OCI-LY3 (cell line): Measurements from ENCODE around the gene EMC9.

Experiments used
- H2AFZ ChIP-seq: fragments of 200-600, 300-600 bp; shearing (Covaris generic); 2 replicates; pipeline ENCODE4 v1.6.0; 2014; ENCODE audit warnings: antibody characterized with exemption, low read depth, low read length
- H3K27ac ChIP-seq: fragments of 200-600, 300-600 bp; sonication (generic); 2 replicates; pipeline ENCODE4 v1.5.1; 2014; ENCODE audit warnings: mild to moderate bottlenecking, low read length, moderate library complexity, mixed read lengths
- H3K27me3 ChIP-seq: fragments of 200-600, 300-600 bp; sonication (generic); 2 replicates; pipeline ENCODE4 v1.6.1; 2014; ENCODE audit warnings: low read depth, low read length, mixed read lengths
- H3K36me3 ChIP-seq: fragments of 200-600, 300-600 bp; sonication (generic); replicated peaks from 2 replicates; pipeline ENCODE3; 2014; ENCODE audit warnings: low read depth, low read length, mixed read lengths
- H3K4me1 ChIP-seq: fragments of 300-600, 200-600 bp; sonication (generic); 2 replicates; pipeline ENCODE4 v1.6.1; 2014; ENCODE audit warnings: low read length, mixed read lengths
- H3K4me2 ChIP-seq: fragments of 200-600, 300-600 bp; sonication (generic); 2 replicates; pipeline ENCODE4 v1.6.1; 2014; ENCODE audit warnings: low read length, mixed read lengths
- H3K4me3 ChIP-seq: fragments of 300-600, 200-600 bp; sonication (generic); 2 replicates; pipeline ENCODE4 v1.5.1; 2014; ENCODE audit warnings: antibody characterized with exemption, mild to moderate bottlenecking, low read length, moderate library complexity
- H3K79me2 ChIP-seq: fragments of 300-600, 200-600 bp; shearing (Covaris generic); 2 replicates; pipeline ENCODE4 v1.6.1; 2014; ENCODE audit warnings: mild to moderate bottlenecking, low read length, mixed read lengths
- H3K9ac ChIP-seq: fragments of 300-600, 200-600 bp; shearing (Covaris generic); 2 replicates; pipeline ENCODE4 v1.6.0; 2014; ENCODE audit warnings: mild to moderate bottlenecking, low read length, moderate library complexity
- H3K9me3 ChIP-seq: fragments of 200-600, 300-600 bp; shearing (Covaris generic); 2 replicates; pipeline ENCODE4 v1.6.1; 2014; ENCODE audit warnings: low read length, mixed read lengths; ENCODE audit not compliant: insufficient read depth
- H4K20me1 ChIP-seq: fragments of 200-600, 300-600 bp; sonication (generic); 2 replicates; pipeline ENCODE4 v1.6.1; 2016; ENCODE audit warnings: low read length, mixed read lengths; ENCODE audit not compliant: insufficient read depth
- CTCF ChIP-seq: fragments of 200-600, 300-600 bp; sonication (generic); IDR thresholded peaks from 2 replicates; pipeline ENCODE4 v1.5.1; 2014; ENCODE audit warnings: antibody characterized with exemption, low read length, low read depth
- EZH2phosphoT487 ChIP-seq: fragments of 200-600 bp; shearing (Covaris generic); IDR thresholded peaks from 2 replicates; pipeline ENCODE4 v1.6.1; 2018; ENCODE audit warnings: antibody characterized with exemption, mixed run types, low read depth

Gene EMC9

GRCh38 chr14:24135584-24135833 is 5.9 kb downstream of the EMC9 start:
- Histone ChIP-seq H3K4me1 (peaks cover 34% of the 10 kb centered on the region), H3K36me3 (peaks cover 29% of the 10 kb centered on the region), H2AFZ (peak overlapping the region; percentile 82), H3K27ac (peak overlapping the region; percentile 38), H3K4me2 (peak overlapping the region; percentile 89), H3K9me3 (no peaks in the 10 kb centered on the region), H3K4me3 (peak overlapping the region; percentile 94), H3K9ac (peak overlapping the region; percentile 78), H3K79me2 (peaks cover 46% of the 10 kb centered on the region), H3K27me3 (no peaks in the 10 kb centered on the region), H4K20me1 (no peaks in the 10 kb centered on the region; the same call in 1 of the 2 replicates)
- TF ChIP-seq EZH2phosphoT487 (no peak), CTCF (no peak)

- Histone ChIP-seq H3K4me1 (peaks cover 28% of the 10 kb centered on the region), H3K4me2 (no peak overlapping the region), H3K36me3 (peaks cover 18% of the 10 kb centered on the region), H3K9me3 (no peaks in the 10 kb centered on the region), H3K27ac (no peak overlapping the region), H2AFZ (no peak overlapping the region), H3K9ac (no peak overlapping the region), H4K20me1 (no peaks in the 10 kb centered on the region), H3K4me3 (no peak overlapping the region), H3K27me3 (no peaks in the 10 kb centered on the region), H3K79me2 (peaks cover 28% of the 10 kb centered on the region)
- TF ChIP-seq CTCF (no peak), EZH2phosphoT487 (no peak)
These were observed 7.7 kb downstream of the EMC9 start for GRCh38 chr14:24133735-24134134.

GRCh38 chr14:24132976-24133375 is 8.4 kb downstream of the EMC9 start:
- no peak overlapping the region for H3K9ac ChIP-seq
- H3K4me1 ChIP-seq, result peaks cover 28% of the 10 kb centered on the region
- no peak for TF ChIP-seq CTCF
- no peak overlapping the region for H3K27ac ChIP-seq
- H3K27me3 ChIP-seq, result no peaks in the 10 kb centered on the region
- H3K9me3 ChIP-seq, result no peaks in the 10 kb centered on the region
- H3K4me2 ChIP-seq, result no peak overlapping the region
- no peak overlapping the region for H2AFZ ChIP-seq
- peaks cover 20% of the 10 kb centered on the region for H3K79me2 ChIP-seq
- peaks cover 10% of the 10 kb centered on the region for H3K36me3 ChIP-seq
- H4K20me1 ChIP-seq, result no peaks in the 10 kb centered on the region
- no peak overlapping the region for H3K4me3 ChIP-seq

GRCh38 chr14:24132061-24132685 is 9.2 kb downstream of the EMC9 start:
- H3K9ac ChIP-seq, result no peak overlapping the region
- no peaks in the 10 kb centered on the region for H4K20me1 ChIP-seq
- no peaks in the 10 kb centered on the region for H3K27me3 ChIP-seq
- peaks cover 23% of the 10 kb centered on the region for H3K4me1 ChIP-seq
- no peaks in the 10 kb centered on the region for H3K9me3 ChIP-seq
- H3K4me3 ChIP-seq, result no peak overlapping the region
- peaks cover 12% of the 10 kb centered on the region for H3K79me2 ChIP-seq
- H3K36me3 ChIP-seq, result peaks cover 3% of the 10 kb centered on the region
- no peak for TF ChIP-seq CTCF
- no peak for TF ChIP-seq EZH2phosphoT487
- no peak overlapping the region for H2AFZ ChIP-seq
- H3K27ac ChIP-seq, result no peak overlapping the region
- H3K4me2 ChIP-seq, result no peak overlapping the region
